Duodenal mucosa (tissue), 2 donors: ENCODE measurements around the gene UAP1L1.
A peak's percentile ranks its signal among the peaks of the same experiment; 100 is the strongest.

Experiments used
- H3K27ac ChIP-seq: one replicate; pipeline ENCODE4 v1.7.0; 2013; ENCODE audit warnings: low read depth, low read length
- H3K27me3 ChIP-seq, 2 donors: one replicate each; pipeline ENCODE4 v1.7.0; 2013; ENCODE audit warnings: low read length in 2 of 2, control low read depth in 1 of 2; ENCODE audit not compliant: insufficient read depth in 2 of 2, control insufficient read depth in 1 of 2
- H3K36me3 ChIP-seq, 2 donors: one replicate each; pipeline ENCODE4 v1.7.0; 2013; ENCODE audit warnings: low read length in 2 of 2, control low read depth in 1 of 2; ENCODE audit not compliant: insufficient read depth in 2 of 2, control insufficient read depth in 1 of 2
- H3K4me1 ChIP-seq, 2 donors: one replicate each; pipeline ENCODE4 v1.7.0; 2013; ENCODE audit warnings: low read length in 2 of 2, control low read depth in 1 of 2; ENCODE audit not compliant: insufficient read depth in 2 of 2, control insufficient read depth in 1 of 2
- H3K4me3 ChIP-seq, 2 donors: one replicate each; pipeline ENCODE4 v1.7.0; 2013; ENCODE audit warnings: low read length in 2 of 2, low read depth in 1 of 2
- H3K9ac ChIP-seq, 2 donors: one replicate each; pipeline ENCODE4 v1.7.0; 2013; ENCODE audit warnings: low read length in 2 of 2, low read depth in 1 of 2
- H3K9me3 ChIP-seq, 2 donors: one replicate each; pipeline ENCODE4 v1.7.0; 2013; ENCODE audit warnings: low read length in 2 of 2, control low read depth in 1 of 2; ENCODE audit not compliant: control insufficient read depth in 1 of 2

UAP1L1 gene

GRCh38 chr9:137042751-137043727, 34.3 kb upstream of the UAP1L1 start:
- no peak overlapping the region for H3K27ac ChIP-seq
- peaks cover 32 to 36% of the 10 kb centered on the region in 2 donors for H3K4me1 ChIP-seq
- peaks cover 5 to 26% of the 10 kb centered on the region in 2 donors for H3K27me3 ChIP-seq
- no peak overlapping the region for H3K9ac ChIP-seq
- H3K36me3 ChIP-seq = no peaks in the 10 kb centered on the region
- no peak overlapping the region for H3K4me3 ChIP-seq
- no peaks in the 10 kb centered on the region for H3K9me3 ChIP-seq

GRCh38 chr9:137044037-137044436, 33.3 kb upstream of the UAP1L1 start:
- H3K36me3 ChIP-seq = no peaks in the 10 kb centered on the region
- H3K4me1 ChIP-seq = peaks cover 32 to 36% of the 10 kb centered on the region in 2 donors
- peak overlapping the region; percentile 51 to 60 for H3K4me3 ChIP-seq
- H3K27me3 ChIP-seq = peaks cover 5 to 27% of the 10 kb centered on the region in 2 donors
- H3K9ac ChIP-seq = peak overlapping the region in 1 of 2 donors; percentile 14
- peak overlapping the region; percentile 32 for H3K27ac ChIP-seq
- H3K9me3 ChIP-seq = no peaks in the 10 kb centered on the region

GRCh38 chr9:137044502-137045177, 32.7 kb upstream of the UAP1L1 start:
- Histone ChIP-seq H3K9ac (peak overlapping the region; percentile 15 to 45), H3K4me1 (peaks cover 32 to 36% of the 10 kb centered on the region in 2 donors), H3K9me3 (no peaks in the 10 kb centered on the region), H3K36me3 (no peaks in the 10 kb centered on the region), H3K27me3 (peaks cover 7 to 32% of the 10 kb centered on the region in 2 donors), H3K27ac (peak overlapping the region; percentile 32), H3K4me3 (peak overlapping the region; percentile 51 to 60)

- Histone ChIP-seq H3K27ac (peak overlapping the region; percentile 10), H3K27me3 (peaks cover 14 to 32% of the 10 kb centered on the region in 2 donors)
These were observed 31.8 kb upstream of the UAP1L1 start for GRCh38 chr9:137045294-137046087.

GRCh38 chr9:137046088-137046787, 31.1 kb upstream of the UAP1L1 start, which contains the start of gene NPDC1:
NPDC1 (minus strand) TSS chr9:137046177; CDS start chr9:137045989, 188 bp downstream.
- Histone ChIP-seq H3K4me3 (peak within 1 kb of the TSS; percentile 58 to 60), H3K9ac (peak within 1 kb of the TSS; percentile 32 to 45), H3K27me3 (peaks cover 16 to 37% of the 10 kb centered on the region in 2 donors), H3K4me1 (peaks cover 32 to 36% of the 10 kb centered on the region in 2 donors), H3K36me3 (no peaks in the 10 kb centered on the region), H3K9me3 (no peaks in the 10 kb centered on the region), H3K27ac (peak within 1 kb of the TSS; percentile 10)

More at GRCh38 chr9:137045294-137046087, 31.8 kb upstream of the UAP1L1 start:
- no peaks in the 10 kb centered on the region for H3K36me3 ChIP-seq
- H3K4me3 ChIP-seq = peak overlapping the region; percentile 58 to 60
- H3K9me3 ChIP-seq = no peaks in the 10 kb centered on the region
- peaks cover 32 to 36% of the 10 kb centered on the region in 2 donors for H3K4me1 ChIP-seq
- peak overlapping the region; percentile 25 to 45 for H3K9ac ChIP-seq

- no peak overlapping the region for H3K27ac ChIP-seq
- no peaks in the 10 kb centered on the region for H3K36me3 ChIP-seq
- no peaks in the 10 kb centered on the region for H3K9me3 ChIP-seq
- H3K9ac ChIP-seq = no peak overlapping the region
- no peak overlapping the region for H3K4me3 ChIP-seq
- H3K27me3 ChIP-seq = peaks cover 21 to 40% of the 10 kb centered on the region in 2 donors
- H3K4me1 ChIP-seq = peaks cover 20 to 31% of the 10 kb centered on the region in 2 donors
These were observed 28.4 kb upstream of the UAP1L1 start for GRCh38 chr9:137048655-137049543.

GRCh38 chr9:137049544-137050449, 27.5 kb upstream of the UAP1L1 start:
- Histone ChIP-seq H3K36me3 (no peaks in the 10 kb centered on the region), H3K27ac (no peak overlapping the region), H3K4me3 (no peak overlapping the region), H3K27me3 (peaks cover 21 to 34% of the 10 kb centered on the region in 2 donors), H3K9ac (no peak overlapping the region), H3K9me3 (no peaks in the 10 kb centered on the region), H3K4me1 (peaks cover 14 to 25% of the 10 kb centered on the region in 2 donors)

GRCh38 chr9:137050570-137050969, 26.7 kb upstream of the UAP1L1 start:
- no peak overlapping the region for H3K4me3 ChIP-seq
- peaks cover 21 to 28% of the 10 kb centered on the region in 2 donors for H3K27me3 ChIP-seq
- no peaks in the 10 kb centered on the region for H3K36me3 ChIP-seq
- H3K4me1 ChIP-seq = peaks cover 16 to 26% of the 10 kb centered on the region in 2 donors
- H3K27ac ChIP-seq = no peak overlapping the region
- H3K9me3 ChIP-seq = no peaks in the 10 kb centered on the region
- H3K9ac ChIP-seq = no peak overlapping the region
